ENCODE results near the gene REXO5. TPM values are rescaled to one million over a fixed set of nuclear protein-coding genes. Genes with fewer than 3 reads are reported as not detected.

REXO5 gene
- polyA plus RNA-seq, 1 donor (not counting 4 experiments of a cell fraction or from before 2014, with no cell fraction given) = 2.6 TPM

GRCh38 chr16:20875355-20875650 is 69.0 kb downstream of the REXO5 start:
- no peak overlapping the region for H3K9ac ChIP-seq (ENCODE audit: control insufficient read depth, extremely low read depth, insufficient read depth, low read length)
- H3K9me3 ChIP-seq (ENCODE audit: control insufficient read depth, low read depth, low read length) = no peaks in the 10 kb centered on the region
- no peak for TF ChIP-seq EZH2 (IDR thresholded peaks at IDR 0.05; ENCODE audit: low read length)
- TF ChIP-seq CTCF (optimal IDR thresholded peaks at IDR 0.05 in 1 of 3, IDR thresholded peaks at IDR 0.05 in 1 of 3, conservative IDR thresholded peaks at IDR 0.05 in 1 of 3; ENCODE audit: extremely low read depth in 1 of 3, insufficient read depth in 2 of 3, low read length in 3 of 3) = no peak
- FAIRE-seq (no peak), DNase-seq (ENCODE audit: low read depth, low spot score) (no peak)
- peaks cover 0 to 2% of the 10 kb centered on the region in 2 experiments for H3K36me3 ChIP-seq (ENCODE audit: control insufficient read depth in 2 of 2, extremely low read depth in 1 of 2, insufficient read depth in 2 of 2, low read length in 2 of 2)
- no peak overlapping the region for H3K4me3 ChIP-seq (ENCODE audit: control insufficient read depth in 2 of 3, extremely low read depth in 1 of 3, insufficient read depth in 2 of 3, low read depth in 1 of 3, low read length in 3 of 3)
- peaks cover 80% of the 10 kb centered on the region for H3K79me2 ChIP-seq (ENCODE audit: control insufficient read depth, insufficient read depth, low read length)
- dilution Hi-C loops (cut with MboI; ENCODE audit: extremely low pct_ligation_motif_present, low sequenced_read_pairs) = no loop called here
- H4K20me1 ChIP-seq (ENCODE audit: control insufficient read depth, extremely low read depth, insufficient read depth, low read length) = no peaks in the 10 kb centered on the region
- no peak overlapping the region for H3K4me2 ChIP-seq (ENCODE audit: control insufficient read depth, extremely low read depth, insufficient read depth, low read depth, low read length)
- peaks cover 48% of the 10 kb centered on the region for H3K4me1 ChIP-seq (ENCODE audit: control insufficient read depth, extremely low read depth, insufficient read depth, low read length)
- H3K27me3 ChIP-seq (ENCODE audit: control insufficient read depth, extremely low read depth, insufficient read depth, low read length) = no peaks in the 10 kb centered on the region
- H3K9me1 ChIP-seq (ENCODE audit: control insufficient read depth, extremely low read depth, insufficient read depth, low read length) = no peaks in the 10 kb centered on the region
- no peak overlapping the region for H2AFZ ChIP-seq (ENCODE audit: control insufficient read depth, low read length)
- H3K27ac ChIP-seq (ENCODE audit: control insufficient read depth, insufficient read depth, low read length) = peak overlapping the region; percentile 10

GRCh38 chr16:20878682-20879147 is 72.4 kb downstream of the REXO5 start:
- Histone ChIP-seq H3K9me3 (ENCODE audit: control insufficient read depth, low read depth, low read length) (no peaks in the 10 kb centered on the region), H3K27me3 (ENCODE audit: control insufficient read depth, extremely low read depth, insufficient read depth, low read length) (no peaks in the 10 kb centered on the region), H4K20me1 (ENCODE audit: control insufficient read depth, extremely low read depth, insufficient read depth, low read length) (no peaks in the 10 kb centered on the region), H3K27ac (ENCODE audit: control insufficient read depth, insufficient read depth, low read length) (peak overlapping the region; percentile 79), H3K9me1 (ENCODE audit: control insufficient read depth, extremely low read depth, insufficient read depth, low read length) (no peaks in the 10 kb centered on the region), H2AFZ (ENCODE audit: control insufficient read depth, low read length) (no peak overlapping the region), H3K4me3 (ENCODE audit: control insufficient read depth in 2 of 3, extremely low read depth in 1 of 3, insufficient read depth in 2 of 3, low read depth in 1 of 3, low read length in 3 of 3) (peak overlapping the region in 2 of 3 experiments; percentile 21 to 52), H3K4me2 (ENCODE audit: control insufficient read depth, extremely low read depth, insufficient read depth, low read depth, low read length) (peak overlapping the region; percentile 94), H3K36me3 (ENCODE audit: control insufficient read depth in 2 of 2, extremely low read depth in 1 of 2, insufficient read depth in 2 of 2, low read length in 2 of 2) (peaks cover 0 to 2% of the 10 kb centered on the region in 2 experiments), H3K4me1 (ENCODE audit: control insufficient read depth, extremely low read depth, insufficient read depth, low read length) (peaks cover 40% of the 10 kb centered on the region), H3K79me2 (ENCODE audit: control insufficient read depth, insufficient read depth, low read length) (peaks cover 77% of the 10 kb centered on the region), H3K9ac (ENCODE audit: control insufficient read depth, extremely low read depth, insufficient read depth, low read length) (peak overlapping the region; percentile 63)
- FAIRE-seq (no peak), DNase-seq (ENCODE audit: low read depth, low spot score) (no peak)
- no peak for TF ChIP-seq EZH2 (IDR thresholded peaks at IDR 0.05; ENCODE audit: low read length)
- TF ChIP-seq CTCF (optimal IDR thresholded peaks at IDR 0.05 in 1 of 3, IDR thresholded peaks at IDR 0.05 in 1 of 3, conservative IDR thresholded peaks at IDR 0.05 in 1 of 3; ENCODE audit: extremely low read depth in 1 of 3, insufficient read depth in 2 of 3, low read length in 3 of 3) = no peak
- dilution Hi-C loops (cut with MboI; ENCODE audit: extremely low pct_ligation_motif_present, low sequenced_read_pairs) = no loop called here
